Esophagus muscularis mucosa (tissue), 4 donors: Measurements from ENCODE around the gene RAB40B. TPM values are rescaled to one million over a fixed set of nuclear protein-coding genes. Genes with fewer than 3 reads are reported as not detected.
"Not testable (repeated sequence)": the region's sequence is repeated elsewhere in the genome, so short reads cannot be mapped to it uniquely, and the experiment has no call there.

Experiments used
- DNase-seq: peaks from one replicate; pipeline ENCODE4 v3.0.0-alpha.2; 2017; ENCODE audit errors: extremely low spot score
- H3K27ac ChIP-seq, 4 donors: fragments of 200-600 bp; sonication (generic); replicated peaks in 1 of 4; 1 replicate in 3 of 4; 2 replicates in 1 of 4; pipeline ENCODE4 v1.5.1; 2016 to 2019; ENCODE audit warnings: mild to moderate bottlenecking in 1 of 4
- H3K27me3 ChIP-seq, 4 donors: fragments of 200-600 bp; sonication (generic); one replicate each; pipeline versions ENCODE4 v1.5.1 to v1.6.0; 2016 to 2019
- H3K36me3 ChIP-seq, 4 donors: fragments of 200-600 bp; sonication (generic); one replicate each; pipeline ENCODE4 v1.5.1; 2016 to 2019
- H3K4me1 ChIP-seq, 4 donors: fragments of 200-600 bp; sonication (generic); one replicate each; pipeline ENCODE4 v1.5.1; 2016 to 2019
- H3K4me3 ChIP-seq, 4 donors: fragments of 200-600 bp; sonication (generic); 1 replicate in 2 of 4; 2 replicates in 2 of 4; pipeline ENCODE4 v1.5.1; 2016 to 2019; ENCODE audit warnings: mild to moderate bottlenecking in 4 of 4, moderate library complexity in 1 of 4
- H3K9me3 ChIP-seq, 4 donors: fragments of 200-600 bp; sonication (generic); 1 replicate in 3 of 4; 2 replicates in 1 of 4; pipeline ENCODE4 v1.5.1; 2016 to 2019
- EP300 ChIP-seq: sonication (generic); formaldehyde crosslinking; IDR thresholded peaks from one replicate; pipeline ENCODE4 v1.6.1; 2017; ENCODE audit warnings: antibody characterized with exemption
- POLR2A ChIP-seq: fragments of 450-650 bp; IDR thresholded peaks from one replicate; pipeline ENCODE4 v1.6.1; 2017; ENCODE audit warnings: antibody characterized with exemption, moderate library complexity, mild to moderate bottlenecking, low read depth
- POLR2AphosphoS5 ChIP-seq, 2 donors: sonication (generic); formaldehyde crosslinking; IDR thresholded peaks; one replicate each; pipeline ENCODE4 v1.6.1; 2017; ENCODE audit warnings: antibody characterized with exemption in 2 of 2
- whole genome bisulfite sequencing: methylation state at CpG from one replicate; pipeline ENCODE4 v1.1.5; 2018; 5-methylcytosine and 5-hydroxymethylcytosine counted together
- intact Hi-C: fragments of 100-400 bp; cut with DNase I; formaldehyde crosslinking; loops from one replicate; pipeline ENCODE4 v1.15.1; 2023
- total RNA-seq, 4 donors: library from RNA; depleted of rRNA; stranded (reverse); fragments of >200 nt; gene quantifications; one replicate each; pipeline versions ENCODE4 v1.1.0 to v1.2.1, GENCODE V29; 2016
- TF ChIP-seq, protein P1 (sequence below), 3 experiments: fragments of 200-600 bp in 2 of 3; fragments of 450-650 bp in 1 of 3; sonication (generic) in 2 of 3; IDR thresholded peaks; one replicate each; pipeline ENCODE4 v1.5.1; 2017 to 2019; ENCODE audit warnings: antibody characterized with exemption in 3 of 3, mild to moderate bottlenecking in 2 of 3, moderate library complexity in 1 of 3

RAB40B gene
- total RNA-seq, 4 donors from 2014 or later: 6.2 to 24.3 (median 19.4) TPM

GRCh38 chr17:82657926-82658325 is 40.6 kb downstream of the RAB40B start:
- H3K4me3 ChIP-seq: no peak overlapping the region
- no peak for TF ChIP-seq POLR2A
- TF ChIP-seq EP300: no peak
- TF ChIP-seq, protein P1, sequence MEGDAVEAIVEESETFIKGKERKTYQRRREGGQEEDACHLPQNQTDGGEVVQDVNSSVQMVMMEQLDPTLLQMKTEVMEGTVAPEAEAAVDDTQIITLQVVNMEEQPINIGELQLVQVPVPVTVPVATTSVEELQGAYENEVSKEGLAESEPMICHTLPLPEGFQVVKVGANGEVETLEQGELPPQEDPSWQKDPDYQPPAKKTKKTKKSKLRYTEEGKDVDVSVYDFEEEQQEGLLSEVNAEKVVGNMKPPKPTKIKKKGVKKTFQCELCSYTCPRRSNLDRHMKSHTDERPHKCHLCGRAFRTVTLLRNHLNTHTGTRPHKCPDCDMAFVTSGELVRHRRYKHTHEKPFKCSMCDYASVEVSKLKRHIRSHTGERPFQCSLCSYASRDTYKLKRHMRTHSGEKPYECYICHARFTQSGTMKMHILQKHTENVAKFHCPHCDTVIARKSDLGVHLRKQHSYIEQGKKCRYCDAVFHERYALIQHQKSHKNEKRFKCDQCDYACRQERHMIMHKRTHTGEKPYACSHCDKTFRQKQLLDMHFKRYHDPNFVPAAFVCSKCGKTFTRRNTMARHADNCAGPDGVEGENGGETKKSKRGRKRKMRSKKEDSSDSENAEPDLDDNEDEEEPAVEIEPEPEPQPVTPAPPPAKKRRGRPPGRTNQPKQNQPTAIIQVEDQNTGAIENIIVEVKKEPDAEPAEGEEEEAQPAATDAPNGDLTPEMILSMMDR (IDR thresholded peaks at IDR 0.05): no peak
- H3K9me3 ChIP-seq: no peaks in the 10 kb centered on the region
- H3K27ac ChIP-seq: no peak overlapping the region
- WGBS: 92% methylated on average over 9 of the region's 19 CpGs
- intact Hi-C loops: no loop called here
- peaks cover 8 to 79% (median 47%) of the 10 kb centered on the region in 4 donors for H3K36me3 ChIP-seq
- no peak for DNase-seq
- H3K4me1 ChIP-seq: no peaks in the 10 kb centered on the region
- no peaks in the 10 kb centered on the region for H3K27me3 ChIP-seq

- no peaks in the 10 kb centered on the region for H3K9me3 ChIP-seq
- WGBS: 76% methylated on average over 16 of the region's 16 CpGs
- H3K4me3 ChIP-seq: no peak overlapping the region
- no peaks in the 10 kb centered on the region for H3K4me1 ChIP-seq
- no peak for DNase-seq
- TF ChIP-seq, protein P1 (IDR thresholded peaks at IDR 0.05): no peak
- TF ChIP-seq EP300: no peak
- no peak for TF ChIP-seq POLR2A
- no peak for TF ChIP-seq POLR2AphosphoS5 (IDR thresholded peaks at IDR 0.05)
- H3K27me3 ChIP-seq: no peaks in the 10 kb centered on the region
- intact Hi-C loops: no loop called here
- no peak overlapping the region for H3K27ac ChIP-seq
- peaks cover 8 to 62% (median 40%) of the 10 kb centered on the region in 4 donors for H3K36me3 ChIP-seq
These were observed 42.2 kb downstream of the RAB40B start for GRCh38 chr17:82656266-82656665.

DNA sequence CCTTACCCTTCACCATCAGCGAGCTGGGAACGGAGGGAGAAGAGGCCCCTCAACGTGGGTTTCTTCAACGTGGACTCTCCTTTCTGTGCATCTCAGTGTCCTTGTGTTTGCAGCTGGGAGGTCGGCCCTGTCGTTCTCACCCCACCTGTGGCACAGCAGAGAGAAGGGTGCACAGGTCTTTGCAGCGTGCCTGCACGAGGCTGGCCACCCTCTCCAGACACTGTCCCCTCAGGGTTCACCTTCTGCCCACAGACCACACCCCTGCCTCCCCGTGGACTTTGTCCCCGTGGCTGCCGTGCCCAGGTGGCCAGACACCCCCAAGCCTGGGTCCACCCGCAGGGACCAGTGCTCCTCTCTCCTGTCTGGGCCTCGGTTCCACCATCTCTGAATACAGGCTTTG is 43.0 kb downstream of the RAB40B start:
- no peak for DNase-seq
- Histone ChIP-seq H3K9me3 (no peaks in the 10 kb centered on the region), H3K36me3 (peaks cover 8 to 56% (median 38%) of the 10 kb centered on the region in 4 donors), H3K4me1 (no peaks in the 10 kb centered on the region), H3K4me3 (no peak overlapping the region), H3K27ac (no peak overlapping the region), H3K27me3 (no peaks in the 10 kb centered on the region)
- 67% methylated on average over 13 of the region's 13 CpGs for WGBS
- intact Hi-C loops: no loop called here
- TF ChIP-seq EP300: no peak

GRCh38 chr17:82655038-82655479 is 43.4 kb downstream of the RAB40B start:
- intact Hi-C loops: no loop called here
- Histone ChIP-seq H3K27me3 (no peaks in the 10 kb centered on the region), H3K27ac (peak overlapping the region in 1 of 4 donors; percentile 13), H3K4me3 (no peak overlapping the region), H3K4me1 (no peaks in the 10 kb centered on the region), H3K36me3 (peaks cover 8 to 52% (median 35%) of the 10 kb centered on the region in 4 donors), H3K9me3 (no peaks in the 10 kb centered on the region)
- 67% methylated on average over 14 of the region's 15 CpGs for WGBS
- no peak for DNase-seq
- TF ChIP-seq POLR2A (no peak), POLR2AphosphoS5 (IDR thresholded peaks at IDR 0.05) (no peak)
- TF ChIP-seq, protein P1 (IDR thresholded peaks at IDR 0.05): no peak

GRCh38 chr17:82654611-82655010 is 43.9 kb downstream of the RAB40B start:
- H3K4me1 ChIP-seq, DNase-seq, H3K27ac ChIP-seq, H3K27me3 ChIP-seq, H3K9me3 ChIP-seq, H3K4me3 ChIP-seq: not testable (repeated sequence)
- H3K36me3 ChIP-seq: peaks cover 8 to 47% (median 31%) of the 10 kb centered on the region in 4 donors
- WGBS: 83% methylated on average over 6 of the region's 6 CpGs
- intact Hi-C loops: loop anchor here (5.0 kb wide), 1 partner anchor 98 kb away; the partner anchor contains the start of gene TBCD
